Measurements from ENCODE around the gene ZBTB2.
A peak's percentile ranks its signal among the peaks of the same experiment; 100 is the strongest.

ZBTB2 gene

DNA sequence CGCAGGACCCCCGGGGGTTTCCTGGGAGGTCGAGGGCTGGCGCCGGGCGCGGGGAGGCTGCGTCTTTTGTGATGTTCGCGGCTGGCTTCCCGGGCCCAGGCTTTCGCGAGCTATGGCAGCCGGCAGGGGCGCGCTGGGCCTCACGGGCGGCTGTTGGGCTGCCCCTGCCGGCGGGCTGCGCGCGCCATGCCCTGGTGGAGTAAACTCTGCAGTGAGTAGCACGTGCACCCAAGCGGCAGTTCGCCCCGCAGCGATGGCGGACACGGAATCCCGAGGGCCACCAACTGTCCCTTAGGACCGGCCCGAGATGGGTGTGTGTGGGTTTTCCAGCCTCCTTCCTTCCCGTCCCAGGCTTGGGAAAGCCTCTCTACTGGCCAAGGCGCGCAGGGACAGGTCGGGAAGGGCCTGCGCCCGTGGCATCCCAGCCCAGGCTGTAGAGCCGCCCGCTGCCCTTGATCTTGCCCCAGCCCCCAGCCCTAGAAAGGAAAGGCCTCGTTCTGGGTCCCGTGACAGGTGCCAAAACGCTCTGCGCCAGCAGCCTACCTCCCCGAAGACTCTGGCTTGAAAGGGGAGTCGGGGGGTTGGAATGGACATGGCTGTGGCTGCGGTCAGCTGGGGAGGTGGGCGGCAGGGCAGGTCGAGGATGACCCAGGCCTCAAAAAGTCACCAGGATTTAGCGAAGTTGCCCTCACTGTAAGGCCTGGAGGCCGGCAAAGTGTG is 49.7 kb downstream of the ZBTB2 start:
- no peak for DNase-seq
- in situ Hi-C loops (cut with MboI; ENCODE audit: low pct_unique_long_range_greater_than_20kb, low sequenced_read_pairs): loop anchor here (25.0 kb wide), 1 partner anchor 454 kb away; no protein-coding TSS in a partner anchor

DNA sequence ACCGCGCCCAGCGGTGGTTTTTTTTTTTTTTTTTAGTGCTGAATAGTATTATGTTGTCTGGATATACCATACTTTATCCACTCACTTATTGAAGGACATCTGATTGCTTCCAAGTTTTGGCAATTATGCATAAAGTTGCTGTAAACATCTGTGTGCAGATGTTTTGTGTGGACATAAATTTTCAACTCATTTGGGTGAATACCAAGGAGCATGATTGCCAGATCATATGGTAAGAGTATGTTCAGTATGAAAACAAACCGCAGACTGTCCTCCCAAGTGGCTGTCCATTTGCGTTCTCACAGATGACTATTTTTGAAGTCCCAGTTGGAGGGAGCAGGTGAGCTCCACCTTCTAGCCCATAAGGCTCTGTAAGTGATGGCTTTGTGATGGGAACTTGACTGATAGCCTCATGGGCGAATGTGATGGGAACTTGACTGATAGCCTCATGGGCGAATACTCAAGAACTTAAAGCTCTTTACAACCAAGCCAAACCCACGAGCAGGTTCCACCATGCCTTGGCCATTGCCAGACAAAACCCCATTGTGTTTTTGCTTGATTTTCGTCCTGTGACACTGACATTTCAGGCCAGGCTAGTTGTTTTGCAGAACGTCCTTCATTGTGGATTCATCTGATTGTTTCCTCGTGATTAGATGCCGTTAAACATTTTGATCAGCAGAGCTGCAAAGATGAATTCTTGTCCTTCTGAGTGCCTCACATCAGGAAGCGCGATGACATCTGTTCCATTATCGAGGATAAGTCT is 51.0 kb downstream of the ZBTB2 start:
- in situ Hi-C loops (cut with MboI; ENCODE audit: low pct_unique_long_range_greater_than_20kb, low sequenced_read_pairs): loop anchor here (25.0 kb wide), 1 partner anchor 453 kb away; no protein-coding TSS in a partner anchor

DNA sequence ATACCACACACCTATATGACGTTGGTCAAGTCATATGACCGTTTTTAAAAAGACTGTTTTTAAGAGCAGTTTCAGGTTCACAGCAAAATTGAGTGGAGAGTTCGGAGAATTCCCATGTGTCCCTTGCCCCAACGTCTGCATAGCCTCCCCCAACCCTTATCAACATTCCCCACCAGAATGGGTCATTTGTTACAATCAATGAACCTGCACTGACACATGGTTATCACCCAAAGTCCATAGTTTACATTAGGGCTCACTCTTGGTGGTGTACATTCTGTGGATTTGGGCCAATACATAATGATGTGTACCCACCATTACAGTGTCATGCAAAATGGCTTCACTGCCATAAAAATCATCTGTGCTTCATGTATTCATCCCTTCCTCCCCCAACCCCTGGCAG is 52.0 kb downstream of the ZBTB2 start:
- in situ Hi-C loops (cut with MboI; ENCODE audit: low pct_unique_long_range_greater_than_20kb, low sequenced_read_pairs): loop anchor here (25.0 kb wide), 1 partner anchor 452 kb away; no protein-coding TSS in a partner anchor

More for the DNA sequence above, 51.0 kb downstream of the ZBTB2 start:
- DNase-seq: no peak

DNA sequence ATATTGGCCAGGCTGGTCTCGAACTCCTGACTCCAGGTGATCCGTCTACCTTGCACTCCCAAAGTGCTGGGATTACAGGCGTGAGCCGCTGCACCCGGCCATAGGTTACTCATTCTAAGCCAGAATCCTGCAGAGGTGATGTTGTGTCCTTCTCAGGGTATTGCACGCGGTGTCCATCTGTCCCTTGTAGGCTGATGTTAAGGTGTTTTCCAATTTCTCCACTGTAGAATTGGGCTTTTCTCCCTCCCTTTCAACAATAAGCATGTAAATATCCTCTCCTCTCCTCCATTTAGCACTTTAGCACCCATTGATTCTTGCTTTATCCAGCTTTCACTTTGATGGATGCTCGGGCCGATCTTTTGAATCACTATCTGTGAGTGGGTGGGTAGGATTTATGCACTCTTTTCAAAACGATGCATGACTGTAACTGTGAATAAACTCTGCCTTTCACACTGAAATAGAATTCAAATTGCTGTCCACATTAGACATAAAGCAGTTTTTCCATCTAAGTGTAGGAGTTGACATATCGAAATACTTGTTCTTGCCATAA is 52.6 kb downstream of the ZBTB2 start:
- in situ Hi-C loops (cut with MboI; ENCODE audit: low pct_unique_long_range_greater_than_20kb, low sequenced_read_pairs): loop anchor here (25.0 kb wide), 1 partner anchor 451 kb away; no protein-coding TSS in a partner anchor
- no peak for DNase-seq

More for the DNA sequence above, 52.0 kb downstream of the ZBTB2 start:
- no peak for DNase-seq

DNA sequence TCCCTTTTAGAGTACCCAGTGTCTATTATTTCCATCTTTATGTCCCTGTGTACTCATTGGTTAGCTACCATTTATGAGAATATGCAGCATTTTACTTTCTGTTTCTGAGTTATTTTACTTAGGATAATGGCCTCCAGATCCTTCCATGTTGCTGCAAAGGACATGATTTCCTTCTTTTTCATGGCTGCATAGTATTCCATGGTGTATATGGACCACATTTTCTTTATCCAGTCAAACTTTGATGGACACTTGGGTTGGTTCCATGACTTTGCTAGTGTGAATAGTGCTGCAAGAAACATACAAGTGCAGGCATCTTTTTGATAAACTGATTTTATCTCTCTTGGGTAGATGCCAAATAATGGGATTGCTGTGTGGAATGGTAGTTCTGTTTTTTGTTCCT is 55.4 kb downstream of the ZBTB2 start:
- in situ Hi-C loops (cut with MboI; ENCODE audit: low pct_unique_long_range_greater_than_20kb, low sequenced_read_pairs): loop anchor here (25.0 kb wide), 1 partner anchor 449 kb away; no protein-coding TSS in a partner anchor
- DNase-seq: no peak

DNA sequence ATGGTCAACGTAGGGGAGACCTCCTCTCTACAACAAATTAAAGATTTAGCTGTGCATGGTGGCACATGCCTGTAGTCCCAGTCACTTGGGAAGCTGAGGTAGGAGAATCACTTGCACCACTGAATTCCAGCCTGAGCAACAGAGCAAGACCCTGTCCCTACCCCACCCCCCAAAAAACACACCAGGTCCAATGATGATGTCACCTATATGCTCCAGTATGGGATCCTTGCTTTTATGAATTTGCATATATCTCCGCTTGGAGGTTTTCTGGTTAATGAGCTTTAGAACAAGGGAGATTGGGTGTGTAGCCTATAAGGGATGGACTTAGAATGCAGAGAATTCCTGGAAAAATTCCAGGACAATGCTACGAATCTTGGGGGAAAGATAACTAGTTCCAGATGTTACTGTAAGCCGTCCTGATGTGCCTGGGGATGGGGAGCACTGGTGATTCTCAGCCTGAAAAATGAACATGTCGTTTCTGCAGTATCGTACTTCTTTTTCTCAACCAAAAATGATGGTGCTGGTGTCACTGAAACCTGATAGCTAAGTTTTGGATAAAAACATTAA is 61.1 kb downstream of the ZBTB2 start:
- DNase-seq: no peak
- in situ Hi-C loops (cut with MboI; ENCODE audit: low pct_unique_long_range_greater_than_20kb, low sequenced_read_pairs): loop anchor here (25.0 kb wide), 1 partner anchor 443 kb away; no protein-coding TSS in a partner anchor

DNA sequence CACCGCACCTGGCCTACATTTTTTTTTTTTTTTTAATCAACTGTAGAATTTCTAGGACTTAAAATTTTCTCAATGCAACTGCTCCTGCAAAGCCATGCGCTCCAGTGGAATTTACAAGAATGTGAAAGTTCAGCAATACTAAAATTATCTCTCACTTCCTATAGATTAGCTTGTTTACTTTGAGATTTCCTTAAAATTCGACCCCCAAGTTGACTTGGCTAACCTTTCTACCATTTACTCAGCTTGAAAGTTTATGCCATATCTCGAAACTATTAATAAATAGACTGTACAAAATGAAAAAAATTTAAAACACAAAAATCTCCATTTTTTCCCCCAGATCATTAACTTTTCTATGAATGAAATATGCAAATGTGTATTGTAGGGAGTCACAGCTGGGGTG is 64.3 kb downstream of the ZBTB2 start:
- in situ Hi-C loops (cut with MboI; ENCODE audit: low pct_unique_long_range_greater_than_20kb, low sequenced_read_pairs): loop anchor here (25.0 kb wide), 1 partner anchor 440 kb away; no protein-coding TSS in a partner anchor

DNA sequence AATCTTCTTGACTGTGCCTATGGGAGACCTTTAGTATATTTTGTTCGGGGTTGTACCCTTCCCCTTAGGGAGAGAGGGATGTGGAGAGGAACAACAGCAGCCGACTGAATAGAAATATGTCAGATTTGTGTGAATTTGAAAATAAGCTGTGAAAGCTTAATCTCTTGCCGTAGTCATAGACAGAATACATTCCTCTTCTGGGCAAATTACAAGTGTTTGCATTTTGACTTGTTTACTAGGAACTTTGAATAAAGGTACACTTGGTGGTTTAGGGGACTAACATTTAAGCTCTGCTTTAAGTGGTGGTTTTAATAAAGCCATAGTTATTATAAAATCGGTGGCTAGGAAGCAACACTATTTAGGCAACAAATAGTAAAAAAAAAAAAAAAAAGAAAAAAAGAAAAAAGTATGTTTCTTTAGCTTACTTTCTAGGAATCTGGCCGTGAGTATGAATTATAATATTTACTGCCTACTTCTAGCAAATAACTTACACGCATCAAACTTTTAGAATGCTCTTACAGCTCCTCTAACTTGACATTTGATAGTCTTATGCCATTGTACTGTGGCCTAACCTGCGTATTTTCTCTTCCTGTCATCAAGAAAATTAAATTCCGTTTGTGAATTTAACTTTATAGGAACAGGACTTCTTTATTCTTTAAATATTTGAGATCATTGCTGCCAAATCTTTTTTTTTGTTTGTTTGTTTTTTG is 65.1 kb downstream of the ZBTB2 start:
- in situ Hi-C loops (cut with MboI; ENCODE audit: low pct_unique_long_range_greater_than_20kb, low sequenced_read_pairs): loop anchor here (25.0 kb wide), 1 partner anchor 439 kb away; no protein-coding TSS in a partner anchor
- no peak for DNase-seq

More for the DNA sequence above, 64.3 kb downstream of the ZBTB2 start:
- no peak for DNase-seq

DNA sequence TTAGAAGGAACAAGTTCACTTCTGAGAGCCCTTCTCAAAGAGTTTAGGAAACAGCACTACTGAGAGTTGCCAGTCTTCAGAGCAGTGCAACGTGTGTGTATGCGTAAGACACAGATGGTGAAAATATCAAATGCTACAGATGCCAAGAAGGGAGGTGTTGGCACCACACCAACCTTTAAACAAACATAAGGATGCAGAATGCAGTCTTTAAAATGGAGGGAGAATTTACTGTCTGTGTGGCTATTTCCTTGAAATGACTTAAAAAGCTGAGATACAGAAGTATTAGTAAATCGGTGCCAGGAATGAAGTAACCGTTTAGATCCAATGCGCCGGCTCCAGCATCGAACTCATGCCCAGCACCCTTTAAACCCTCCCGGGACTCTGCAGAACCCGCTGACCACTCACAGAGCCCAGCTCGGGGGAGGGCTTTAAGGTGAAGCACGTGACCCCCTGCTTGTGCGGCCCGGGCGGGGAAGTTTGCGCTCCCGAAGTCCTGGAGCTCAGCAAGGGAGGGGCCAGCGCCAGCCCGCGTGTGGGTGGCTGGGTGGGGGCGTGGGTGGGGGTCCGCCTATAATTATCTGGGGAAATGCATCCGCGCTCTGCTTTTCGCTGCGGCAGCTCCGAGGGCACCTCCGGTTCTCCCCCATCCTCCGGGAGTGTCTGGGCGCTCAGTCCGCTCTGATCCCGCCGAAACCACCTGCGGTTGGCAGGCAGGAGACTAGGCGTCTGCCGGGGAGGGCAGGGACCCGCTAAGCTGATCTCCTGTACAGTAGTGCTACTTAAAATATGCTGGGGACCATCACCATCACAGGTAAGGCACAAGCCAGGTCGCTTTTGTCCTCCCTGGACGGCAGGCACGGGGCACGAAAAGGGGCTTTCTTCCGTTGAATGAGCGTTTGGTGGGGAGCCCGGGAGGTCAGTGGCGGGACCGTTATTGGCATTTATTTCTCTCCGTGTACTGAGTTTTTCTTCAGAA is 66.0 kb downstream of the ZBTB2 start:
- in situ Hi-C loops (cut with MboI; ENCODE audit: low pct_unique_long_range_greater_than_20kb, low sequenced_read_pairs): loop anchor here (25.0 kb wide), 1 partner anchor 438 kb away; no protein-coding TSS in a partner anchor
- DNase-seq: peak; percentile 29

DNA sequence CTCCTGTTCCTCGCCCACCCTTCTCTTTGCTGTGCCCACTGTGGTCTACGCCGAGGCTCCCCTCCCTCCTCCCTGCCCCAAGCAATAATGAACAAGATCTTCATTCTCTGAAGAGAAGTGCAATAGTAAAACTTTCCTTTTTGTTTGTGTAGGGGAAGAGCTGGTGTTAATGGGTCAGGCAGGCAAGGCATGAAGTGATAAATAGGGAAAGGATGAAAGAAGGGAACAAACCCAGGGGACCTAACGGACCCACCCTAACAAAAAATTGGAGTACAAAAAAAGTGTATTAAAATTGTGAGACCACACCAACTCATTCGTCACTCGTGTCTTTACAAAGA is 66.9 kb downstream of the ZBTB2 start:
- no peak for DNase-seq
- in situ Hi-C loops (cut with MboI; ENCODE audit: low pct_unique_long_range_greater_than_20kb, low sequenced_read_pairs): loop anchor here (25.0 kb wide), 1 partner anchor 312 kb away; no protein-coding TSS in a partner anchor

DNA sequence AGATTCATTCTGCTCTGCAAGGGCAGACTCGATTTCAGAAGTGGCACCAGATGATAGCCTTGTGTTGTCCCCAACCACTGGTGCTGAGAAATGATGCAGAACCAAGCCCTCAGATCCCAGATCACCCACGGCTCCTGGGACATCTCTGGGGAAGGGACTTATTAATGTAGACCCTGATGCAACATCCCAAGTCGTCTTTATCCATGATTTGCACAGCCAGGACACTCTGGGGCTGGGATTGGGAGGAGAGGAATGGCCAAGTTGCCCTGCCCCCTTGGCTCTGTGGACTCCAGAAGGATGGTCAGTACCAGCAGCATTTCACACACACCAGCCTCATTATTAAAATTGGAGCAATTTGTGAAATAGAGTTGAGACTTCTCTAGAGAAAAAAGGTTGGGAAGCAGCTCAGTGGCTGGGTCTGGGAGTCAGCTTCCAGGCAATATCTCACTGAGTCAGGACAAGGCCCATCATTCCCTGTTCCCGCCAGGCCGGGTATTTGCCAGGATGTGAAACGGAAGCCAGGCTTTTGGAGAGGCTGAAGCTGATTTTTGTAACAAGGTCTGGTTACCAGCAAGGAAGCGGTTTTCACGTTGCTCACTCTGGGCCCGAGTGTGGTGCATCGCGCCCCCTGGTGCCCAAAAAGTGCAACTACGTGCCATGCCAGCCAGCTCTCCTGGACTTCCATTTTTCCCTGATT is 67.4 kb downstream of the ZBTB2 start:
- in situ Hi-C loops (cut with MboI; ENCODE audit: low pct_unique_long_range_greater_than_20kb, low sequenced_read_pairs): loop anchor here (25.0 kb wide), 1 partner anchor 312 kb away; no protein-coding TSS in a partner anchor
- DNase-seq: peak; percentile 81

DNA sequence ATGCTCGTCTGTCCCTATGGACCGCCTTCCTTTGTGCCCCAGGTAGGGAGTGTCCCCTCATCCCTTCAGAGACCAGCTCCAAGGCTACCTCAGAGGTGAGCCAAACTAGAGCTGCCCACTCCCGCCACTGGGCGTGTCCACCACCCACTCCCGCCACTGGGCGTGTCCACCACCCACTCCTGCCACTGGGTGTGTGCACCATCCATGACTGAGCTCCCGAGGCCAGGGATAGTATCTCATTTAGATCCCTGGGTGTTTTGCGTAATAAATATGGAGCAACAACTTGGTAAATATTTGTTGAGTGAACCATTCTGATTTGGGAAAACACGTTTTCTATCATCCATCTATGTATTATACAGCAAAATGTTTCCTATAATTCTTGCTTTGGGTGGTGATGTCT is 68.8 kb downstream of the ZBTB2 start:
- in situ Hi-C loops (cut with MboI; ENCODE audit: low pct_unique_long_range_greater_than_20kb, low sequenced_read_pairs): loop anchor here (25.0 kb wide), 1 partner anchor 310 kb away; no protein-coding TSS in a partner anchor
- DNase-seq: no peak

DNA sequence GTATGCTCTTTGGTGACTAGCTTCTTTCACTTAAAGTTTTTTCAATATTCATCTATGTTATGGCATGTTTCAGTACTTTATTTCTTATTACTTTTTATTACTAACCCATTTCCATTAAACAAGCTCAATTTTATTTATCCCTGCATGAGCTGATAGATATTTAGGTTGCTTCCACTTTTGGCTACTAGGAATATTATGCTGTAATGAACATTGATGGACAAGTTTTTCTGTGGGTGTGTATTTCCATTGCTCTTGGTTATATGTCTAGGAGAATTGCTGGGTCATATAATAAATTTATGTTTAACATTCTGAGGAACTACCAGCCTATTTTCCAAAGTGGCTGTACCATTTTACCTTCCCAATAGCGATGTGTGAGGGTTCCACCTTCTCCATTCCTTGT is 69.9 kb downstream of the ZBTB2 start:
- no peak for DNase-seq
- in situ Hi-C loops (cut with MboI; ENCODE audit: low pct_unique_long_range_greater_than_20kb, low sequenced_read_pairs): loop anchor here (25.0 kb wide), 1 partner anchor 309 kb away; no protein-coding TSS in a partner anchor

DNA sequence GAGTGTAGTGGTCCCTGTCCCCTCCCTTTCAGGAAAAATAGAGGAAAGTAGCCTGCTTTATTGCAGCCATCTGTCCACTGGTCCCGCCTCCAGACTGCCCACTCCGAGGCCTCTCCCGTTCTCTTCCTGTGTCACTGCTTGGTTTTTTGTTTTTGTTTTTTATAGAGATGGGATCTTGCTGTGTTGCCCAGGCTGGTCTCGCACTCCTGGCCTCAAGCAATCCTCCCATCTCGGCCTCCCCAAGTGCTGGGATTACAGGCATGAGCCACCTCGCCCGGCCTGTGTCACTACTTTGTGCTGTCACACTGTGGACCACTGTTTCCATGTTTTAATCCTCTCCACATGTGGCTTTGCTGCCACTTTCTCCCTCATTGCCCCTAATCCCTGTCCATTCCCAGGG is 71.2 kb downstream of the ZBTB2 start:
- no peak for DNase-seq

DNA sequence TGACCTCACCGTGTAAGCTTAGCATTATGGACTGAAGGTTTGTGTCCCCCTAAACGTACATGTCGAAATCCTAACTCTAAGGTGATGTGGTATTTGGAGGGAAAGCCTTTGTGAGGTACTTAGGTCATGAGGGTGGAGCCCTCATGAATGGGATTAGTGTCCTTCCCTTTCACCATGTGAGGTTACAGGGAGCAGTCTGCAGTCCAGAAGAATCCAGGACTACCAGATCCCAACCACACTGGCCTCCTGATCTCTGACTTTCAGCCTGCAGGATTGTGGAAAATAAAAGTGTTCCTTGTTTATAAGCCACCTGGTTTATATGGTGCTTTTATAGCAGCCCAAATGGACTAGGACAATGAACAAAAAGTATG is 73.4 kb downstream of the ZBTB2 start:
- in situ Hi-C loops (cut with MboI; ENCODE audit: low pct_unique_long_range_greater_than_20kb, low sequenced_read_pairs): loop anchor here (25.0 kb wide), 1 partner anchor 306 kb away; no protein-coding TSS in a partner anchor
- DNase-seq: no peak

More for the DNA sequence above, 71.2 kb downstream of the ZBTB2 start:
- in situ Hi-C loops (cut with MboI; ENCODE audit: low pct_unique_long_range_greater_than_20kb, low sequenced_read_pairs): loop anchor here (25.0 kb wide), 1 partner anchor 308 kb away; no protein-coding TSS in a partner anchor

DNA sequence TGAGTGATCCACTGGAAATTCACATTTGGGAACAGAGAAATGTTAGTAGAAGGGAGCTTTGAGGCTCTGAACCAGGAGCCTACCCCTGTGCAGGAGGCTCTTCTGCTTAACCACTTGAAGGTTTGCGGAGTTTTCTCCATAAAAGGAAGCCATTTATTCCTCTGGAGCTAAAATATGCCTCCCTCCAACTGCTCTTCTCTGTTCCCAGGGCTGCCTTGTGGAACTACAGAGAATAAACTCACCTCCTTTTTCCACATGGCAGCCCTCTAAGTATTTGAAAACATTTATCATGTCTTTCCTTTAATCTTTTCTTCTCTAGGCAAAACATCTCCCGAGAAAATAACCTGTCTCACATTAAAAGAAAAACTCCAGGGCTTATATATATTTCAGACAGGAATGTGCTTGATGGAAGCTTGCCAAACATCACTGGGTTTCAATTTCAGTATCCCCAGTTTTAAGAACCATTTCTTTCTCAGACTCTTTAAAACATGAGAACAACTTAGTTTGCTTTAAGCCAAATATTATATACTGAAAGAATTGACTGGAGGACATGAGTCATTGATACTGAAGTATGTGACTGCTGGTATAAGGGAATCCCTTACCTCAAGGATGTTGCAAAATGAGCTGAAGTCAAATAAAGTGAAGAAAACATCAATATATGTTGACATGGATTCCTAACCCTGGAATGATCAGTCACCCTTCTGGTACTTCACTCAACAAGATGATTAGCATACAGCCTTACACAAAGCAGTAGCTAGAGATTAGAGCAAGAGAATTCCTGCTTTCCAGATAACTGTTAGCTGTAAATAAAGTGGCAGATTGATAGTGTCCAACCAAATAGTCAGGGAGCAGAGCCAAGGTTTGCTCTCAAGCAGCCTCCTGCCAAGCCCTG is 74.0 kb downstream of the ZBTB2 start:
- in situ Hi-C loops (cut with MboI; ENCODE audit: low pct_unique_long_range_greater_than_20kb, low sequenced_read_pairs): loop anchor here (25.0 kb wide), 1 partner anchor 305 kb away; no protein-coding TSS in a partner anchor
- DNase-seq: no peak
